Uterus (tissue), 4 donors: ENCODE results near the gene COL15A1. TPM values are rescaled to one million over a fixed set of nuclear protein-coding genes. Genes with fewer than 3 reads are reported as not detected.
A peak's percentile ranks its signal among the peaks of the same experiment; 100 is the strongest.

Experiments used
- DNase-seq, 2 donors: peaks; one replicate each; pipeline ENCODE4 v3.0.0-alpha.2; 2019 to 2020
- H3K27ac ChIP-seq, 2 donors: fragments of 200-600 bp; sonication (generic); 1 replicate in 1 of 2; 2 replicates in 1 of 2; pipeline ENCODE4 v1.5.1; 2016 to 2018
- H3K27me3 ChIP-seq, 2 donors: fragments of 200-600 bp; sonication (generic); one replicate each; pipeline ENCODE4 v1.5.1; 2018 to 2019; ENCODE audit warnings: control low read depth in 1 of 2
- H3K36me3 ChIP-seq, 2 donors: fragments of 200-600 bp; sonication (generic); one replicate each; pipeline ENCODE4 v1.5.1; 2019; ENCODE audit warnings: control low read depth in 1 of 2
- H3K4me1 ChIP-seq, 2 donors: fragments of 200-600 bp; sonication (generic); one replicate each; pipeline ENCODE4 v1.5.1; 2018 to 2019; ENCODE audit warnings: control low read depth in 1 of 2
- H3K4me3 ChIP-seq, 2 donors: fragments of 200-600 bp; sonication (generic); 1 replicate in 1 of 2; 2 replicates in 1 of 2; pipeline ENCODE4 v1.5.1; 2018 to 2019; ENCODE audit warnings: mild to moderate bottlenecking in 1 of 2
- H3K9me3 ChIP-seq, 2 donors: fragments of 200-600 bp; sonication (generic); one replicate each; pipeline ENCODE4 v1.5.1; 2019; ENCODE audit warnings: control low read depth in 1 of 2
- CTCF ChIP-seq, 4 experiments: fragments of 200-600 bp in 2 of 4; fragments of 450-650 bp in 2 of 4; sonication (generic) in 2 of 4; IDR thresholded peaks; one replicate each; pipeline ENCODE4 v1.5.1; 2016 to 2019; ENCODE audit warnings: antibody characterized with exemption in 4 of 4, mild to moderate bottlenecking in 2 of 4, moderate library complexity in 1 of 4
- POLR2A ChIP-seq, 2 donors: fragments of 450-650 bp; IDR thresholded peaks; one replicate each; pipeline ENCODE4 v1.6.1; 2016; ENCODE audit warnings: antibody characterized with exemption in 2 of 2, mild to moderate bottlenecking in 1 of 2, moderate library complexity in 1 of 2
- intact Hi-C: fragments of 100-400 bp; cut with DNase I; formaldehyde crosslinking; loops from one replicate; pipeline ENCODE4 v1.15.1; 2023; ENCODE audit warnings: low total_unique reads
- total RNA-seq, 4 donors: library from RNA; depleted of rRNA in 3 of 4; stranded (reverse); fragments of >200 nt in 3 of 4; gene quantifications; one replicate each; pipeline versions ENCODE4 v1.1.0 to v1.2.4, GENCODE V29; 2014 to 2023
- donor health status: DM: yes; HTN: yes; CAD: no.

COL15A1 gene
- total RNA-seq, 4 donors from 2014 or later = 20.3 to 160 (median 50.4) TPM

GRCh38 chr9:99069075-99069474 lies 125.4 kb downstream of the COL15A1 start:
- intact Hi-C loops = no loop called here
- Histone ChIP-seq H3K4me1 (no peaks in the 10 kb centered on the region), H3K9me3 (no peaks in the 10 kb centered on the region), H3K36me3 (no peaks in the 10 kb centered on the region), H3K4me3 (no peak overlapping the region), H3K27me3 (no peaks in the 10 kb centered on the region), H3K27ac (no peak overlapping the region)
- DNase-seq = no peak
- TF ChIP-seq CTCF (IDR thresholded peaks at IDR 0.05) (no peak), POLR2A (IDR thresholded peaks at IDR 0.05) (no peak)

- no peaks in the 10 kb centered on the region for H3K9me3 ChIP-seq
- intact Hi-C loops = no loop called here
- H3K27me3 ChIP-seq = no peaks in the 10 kb centered on the region
- H3K4me1 ChIP-seq = no peaks in the 10 kb centered on the region
- no peaks in the 10 kb centered on the region for H3K36me3 ChIP-seq
- DNase-seq = no peak
- TF ChIP-seq POLR2A (IDR thresholded peaks at IDR 0.05) = no peak
- no peak for TF ChIP-seq CTCF (IDR thresholded peaks at IDR 0.05)
- no peak overlapping the region for H3K4me3 ChIP-seq
- H3K27ac ChIP-seq = no peak overlapping the region
Observed at GRCh38 chr9:99069546-99069945, 125.8 kb downstream of the COL15A1 start.

GRCh38 chr9:99070681-99071080 lies 127.0 kb downstream of the COL15A1 start:
- Histone ChIP-seq H3K9me3 (no peaks in the 10 kb centered on the region), H3K4me3 (no peak overlapping the region), H3K27me3 (no peaks in the 10 kb centered on the region), H3K27ac (peak overlapping the region; percentile 27 to 40), H3K36me3 (no peaks in the 10 kb centered on the region), H3K4me1 (no peaks in the 10 kb centered on the region)
- no peak for DNase-seq
- TF ChIP-seq CTCF (IDR thresholded peaks at IDR 0.05) = no peak
- no peak for TF ChIP-seq POLR2A (IDR thresholded peaks at IDR 0.05)
- intact Hi-C loops = no loop called here

GRCh38 chr9:99071313-99072039 lies 127.8 kb downstream of the COL15A1 start:
- TF ChIP-seq CTCF (IDR thresholded peaks at IDR 0.05) = no peak
- TF ChIP-seq POLR2A (IDR thresholded peaks at IDR 0.05) = no peak
- Histone ChIP-seq H3K36me3 (no peaks in the 10 kb centered on the region), H3K4me1 (no peaks in the 10 kb centered on the region), H3K9me3 (no peaks in the 10 kb centered on the region), H3K27ac (peak overlapping the region in 1 of 2 donors; percentile 40), H3K27me3 (no peaks in the 10 kb centered on the region), H3K4me3 (no peak overlapping the region)
- no peak for DNase-seq
- intact Hi-C loops = no loop called here

- no peaks in the 10 kb centered on the region for H3K4me1 ChIP-seq
- no peaks in the 10 kb centered on the region for H3K9me3 ChIP-seq
- intact Hi-C loops = no loop called here
- H3K4me3 ChIP-seq = no peak overlapping the region
- TF ChIP-seq POLR2A (IDR thresholded peaks at IDR 0.05) (no peak), CTCF (IDR thresholded peaks at IDR 0.05) (no peak)
- H3K27me3 ChIP-seq = no peaks in the 10 kb centered on the region
- no peak overlapping the region for H3K27ac ChIP-seq
- H3K36me3 ChIP-seq = no peaks in the 10 kb centered on the region
- no peak for DNase-seq
Observed at GRCh38 chr9:99072040-99072394, 128.3 kb downstream of the COL15A1 start.
